GM19351 (cell line): ENCODE data around the gene REXO4.

ENCODE experiments used
- ATAC-seq: cut with Tn5 transposase; IDR thresholded peaks from one replicate; pipeline ENCODE4 v1.9.1; 2021; ENCODE audit warnings: mild to moderate bottlenecking, moderate library complexity; ENCODE audit not compliant: unreplicated experiment

Gene REXO4, protein sequence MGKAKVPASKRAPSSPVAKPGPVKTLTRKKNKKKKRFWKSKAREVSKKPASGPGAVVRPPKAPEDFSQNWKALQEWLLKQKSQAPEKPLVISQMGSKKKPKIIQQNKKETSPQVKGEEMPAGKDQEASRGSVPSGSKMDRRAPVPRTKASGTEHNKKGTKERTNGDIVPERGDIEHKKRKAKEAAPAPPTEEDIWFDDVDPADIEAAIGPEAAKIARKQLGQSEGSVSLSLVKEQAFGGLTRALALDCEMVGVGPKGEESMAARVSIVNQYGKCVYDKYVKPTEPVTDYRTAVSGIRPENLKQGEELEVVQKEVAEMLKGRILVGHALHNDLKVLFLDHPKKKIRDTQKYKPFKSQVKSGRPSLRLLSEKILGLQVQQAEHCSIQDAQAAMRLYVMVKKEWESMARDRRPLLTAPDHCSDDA

DNA sequence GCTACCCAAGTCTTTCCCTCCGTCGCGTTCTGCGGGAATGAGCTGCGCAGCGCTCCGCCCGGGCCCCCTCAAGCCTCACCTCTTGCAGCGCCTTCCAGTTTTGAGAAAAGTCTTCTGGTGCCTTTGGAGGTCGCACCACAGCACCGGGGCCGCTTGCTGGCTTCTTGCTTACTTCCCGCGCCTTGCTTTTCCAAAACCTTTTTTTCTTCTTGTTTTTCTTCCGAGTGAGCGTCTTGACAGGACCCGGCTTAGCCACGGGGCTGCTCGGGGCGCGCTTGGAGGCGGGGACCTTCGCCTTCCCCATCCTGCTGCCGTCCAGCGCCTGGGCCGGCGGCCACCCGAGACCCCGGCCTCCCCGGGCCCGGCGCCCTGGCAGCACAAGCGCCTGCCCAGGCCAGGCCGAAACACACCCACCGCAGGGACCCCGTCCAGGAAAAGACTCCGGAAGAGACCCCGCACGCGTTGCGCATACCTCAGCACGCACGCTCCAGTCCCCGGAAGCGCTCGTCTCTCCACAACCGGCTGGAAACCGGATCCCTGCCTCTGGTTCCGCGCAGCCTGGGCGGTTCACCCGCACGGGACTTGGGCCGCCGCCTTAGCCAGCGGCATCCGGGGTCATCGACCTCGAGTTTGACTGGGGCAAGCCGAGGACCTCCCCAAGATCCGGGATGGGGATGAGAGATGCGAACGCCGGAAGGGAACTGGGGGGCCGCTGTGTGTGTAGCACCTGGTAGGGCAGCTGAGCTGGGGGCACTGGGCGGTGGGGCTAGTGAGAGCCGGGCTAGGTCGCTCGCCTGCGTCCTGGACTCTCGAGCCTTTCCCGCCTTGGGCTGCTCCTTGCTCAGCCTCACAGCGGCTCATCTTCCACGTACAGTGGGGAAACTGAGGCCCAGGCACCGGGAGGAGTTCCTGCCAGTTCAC lies at the start of gene REXO4:
TSS of gene REXO4 (minus strand) at position 470 of the 921 bp plus-strand sequence. CDS start at position 304, 166 bp downstream.
- peak; percentile 57 for ATAC-seq

DNA sequence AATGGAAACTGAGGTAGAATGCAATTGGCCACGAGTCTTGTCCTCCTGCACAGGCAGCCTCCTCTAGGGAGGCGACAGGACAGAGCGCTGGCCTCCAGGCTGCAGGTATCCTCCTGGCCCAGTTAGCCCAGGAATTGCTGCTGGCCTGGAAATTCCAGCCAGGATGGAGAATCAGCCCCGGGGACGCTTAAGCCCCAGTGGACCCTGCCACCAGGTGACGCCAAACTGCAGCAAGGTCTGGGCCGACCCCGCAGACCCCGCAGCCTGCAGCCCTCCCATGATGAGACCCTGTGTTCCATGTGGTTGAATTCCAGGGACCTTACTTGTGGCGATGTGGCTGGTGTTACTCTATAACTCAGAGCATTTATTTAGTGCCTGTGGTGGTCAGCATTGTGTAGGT lies 49.3 kb upstream of the REXO4 start:
- no peak for ATAC-seq

DNA sequence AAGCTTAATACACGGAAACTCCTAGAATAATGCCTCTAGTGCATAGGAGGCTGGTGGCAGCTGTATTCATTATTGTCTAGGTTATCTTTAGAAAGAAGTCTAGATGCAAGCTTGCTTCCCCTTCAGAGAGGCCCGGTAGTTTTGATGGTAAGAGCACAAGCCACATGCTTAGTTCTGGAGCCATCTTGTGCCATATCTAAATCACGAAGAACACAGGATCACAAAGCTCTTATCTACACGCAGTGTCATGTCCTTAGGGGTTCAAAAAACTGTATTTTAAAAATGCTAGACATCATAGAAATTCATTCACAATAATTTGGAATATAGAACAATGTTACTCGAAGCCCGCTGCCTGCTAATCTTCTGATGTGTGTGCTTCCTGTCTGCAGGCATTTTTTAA lies 48.2 kb upstream of the REXO4 start:
- no peak for ATAC-seq

DNA sequence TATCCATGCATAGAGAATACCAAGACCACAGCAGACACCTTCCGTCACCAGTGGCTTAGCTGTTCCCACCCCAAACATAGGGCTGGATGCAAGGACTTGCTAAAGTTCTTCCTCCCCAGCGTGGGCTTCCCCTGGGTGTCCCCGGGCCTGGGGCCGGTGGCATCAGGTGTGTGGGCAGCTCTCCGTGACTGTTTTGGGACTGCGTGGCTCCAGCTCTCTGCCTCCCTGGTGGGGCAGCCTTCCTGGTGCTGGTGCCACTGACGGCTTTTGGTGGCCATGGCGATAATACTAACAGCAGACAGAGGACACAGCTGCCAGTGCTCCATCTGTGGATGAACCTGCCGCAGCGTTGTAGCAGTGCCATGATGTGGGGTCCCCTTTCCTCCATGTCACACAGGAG lies 46.8 kb upstream of the REXO4 start:
- ATAC-seq = no peak

DNA sequence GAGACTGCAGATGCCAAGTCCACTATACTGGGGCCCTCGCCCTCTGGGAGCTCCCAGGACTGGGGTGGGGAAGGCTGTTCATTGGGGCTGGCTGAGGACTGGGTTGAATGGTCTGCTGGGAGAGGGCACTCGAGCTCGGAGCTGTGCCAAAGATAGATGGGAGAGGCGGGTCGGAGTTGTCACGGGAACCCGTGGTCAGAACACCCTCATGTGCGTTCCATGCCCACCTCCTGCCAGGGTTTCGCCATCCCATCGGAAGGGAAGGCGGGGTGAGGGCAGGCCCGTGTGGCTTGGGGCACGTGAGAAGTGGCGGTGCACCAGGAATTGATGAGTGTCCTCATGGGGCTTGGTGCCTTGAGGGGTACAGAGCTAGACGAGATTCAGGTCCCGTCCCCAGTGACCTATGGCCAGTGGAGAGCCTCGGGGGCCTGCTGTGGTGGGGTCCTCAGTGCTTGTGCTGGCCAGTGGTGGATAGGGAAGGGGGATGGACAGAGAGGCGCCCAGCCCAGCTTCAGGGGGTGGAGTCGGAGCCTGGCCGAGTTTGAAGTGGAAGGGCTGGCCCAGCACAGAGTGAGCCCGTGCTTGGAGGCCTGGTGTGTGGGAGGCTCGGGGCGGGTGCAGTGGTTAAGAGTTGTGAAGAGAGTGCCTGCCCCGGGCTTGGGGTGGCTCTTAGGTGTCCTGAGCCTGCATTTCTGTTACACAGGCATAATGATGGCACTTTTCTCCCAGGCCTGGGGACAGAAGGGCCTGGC lies 46.2 kb upstream of the REXO4 start:
- no peak for ATAC-seq

DNA sequence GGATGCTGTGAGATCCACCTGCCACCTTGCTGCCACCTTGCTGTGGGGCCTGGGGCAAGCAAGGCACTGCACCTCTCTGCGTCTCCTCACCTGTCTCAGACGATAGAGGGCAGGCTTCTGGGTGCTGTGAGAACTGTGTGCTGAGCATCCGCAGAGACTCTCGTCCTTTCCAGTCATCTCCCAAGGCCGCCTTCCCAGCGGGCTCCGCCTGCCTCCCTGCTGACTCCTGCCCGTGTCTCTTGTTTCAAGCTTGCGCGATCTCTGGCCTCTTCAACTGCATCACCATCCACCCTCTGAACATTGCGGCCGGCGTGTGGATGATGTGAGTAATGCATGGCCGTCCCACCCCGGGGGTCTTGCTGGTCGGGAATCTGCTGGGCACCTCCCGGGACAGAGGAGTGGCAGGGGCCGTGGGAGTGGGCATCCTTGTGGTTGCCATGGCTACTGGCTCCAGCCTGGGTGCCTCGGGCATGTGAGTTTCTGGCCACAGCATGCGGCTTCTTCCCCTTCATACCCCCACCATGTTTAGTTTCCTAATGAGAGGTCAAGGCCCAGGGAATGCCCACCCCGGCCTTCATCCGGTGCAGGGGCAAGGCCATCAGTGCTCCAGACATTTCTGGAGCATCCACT lies 45.5 kb upstream of the REXO4 start:
- no peak for ATAC-seq

DNA sequence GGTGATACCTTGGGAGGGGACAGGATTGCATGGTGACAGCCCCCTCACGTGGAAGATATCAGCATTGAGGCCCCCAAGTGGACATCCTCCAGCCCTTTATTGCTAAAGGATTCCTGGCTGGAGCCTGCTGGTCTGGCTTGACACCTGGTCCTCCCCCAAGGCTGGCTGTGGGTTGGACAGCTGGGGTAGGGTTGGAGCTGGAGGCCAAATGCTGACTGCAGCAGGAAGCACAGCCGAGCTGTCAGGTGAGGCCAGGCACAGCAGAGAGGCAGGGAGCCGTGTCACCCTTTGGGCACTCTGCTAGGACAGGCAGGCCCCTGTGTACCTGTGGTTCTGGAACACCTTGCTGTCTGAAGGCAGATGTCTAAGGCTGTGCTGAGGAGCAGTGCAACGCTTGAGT lies 44.2 kb upstream of the REXO4 start:
- no peak for ATAC-seq

DNA sequence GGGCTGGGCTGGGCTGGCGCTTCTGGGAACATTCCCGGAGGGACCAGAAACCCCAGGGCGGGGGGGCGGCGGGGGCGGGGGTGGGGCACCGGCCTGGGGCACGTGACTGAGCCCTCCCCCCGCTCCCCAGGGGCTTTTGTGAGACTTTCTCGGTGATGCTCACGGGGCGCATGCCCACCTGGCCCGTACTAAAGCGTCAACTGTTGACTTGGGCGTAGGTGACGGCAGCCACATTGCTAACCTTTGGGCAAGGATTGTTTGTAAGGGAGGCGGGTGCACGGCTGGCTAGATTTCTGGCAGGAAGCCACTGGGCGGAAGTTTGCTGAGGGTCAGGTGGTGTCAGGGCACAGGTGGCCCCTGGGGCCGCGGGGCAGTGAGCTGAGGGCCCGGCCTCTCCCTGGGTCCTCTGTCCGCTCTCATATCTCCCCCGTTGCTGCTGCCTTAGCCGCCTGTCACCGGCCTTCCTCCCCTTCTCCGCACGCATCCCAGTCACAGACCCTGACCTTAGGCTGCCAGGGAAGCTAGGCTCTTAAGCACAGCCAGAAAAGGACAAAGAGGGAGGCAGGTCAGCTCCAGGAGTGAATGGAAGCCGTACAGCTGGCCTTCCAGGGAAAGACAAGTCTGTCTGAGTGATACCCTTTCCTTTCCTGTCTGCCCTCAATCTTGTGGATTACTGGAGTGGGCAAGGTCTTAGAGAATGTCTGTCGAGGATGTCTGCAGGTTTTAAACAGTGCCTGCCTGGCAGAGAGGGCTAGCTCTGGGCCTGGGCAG lies 42.8 kb upstream of the REXO4 start:
- no peak for ATAC-seq

DNA sequence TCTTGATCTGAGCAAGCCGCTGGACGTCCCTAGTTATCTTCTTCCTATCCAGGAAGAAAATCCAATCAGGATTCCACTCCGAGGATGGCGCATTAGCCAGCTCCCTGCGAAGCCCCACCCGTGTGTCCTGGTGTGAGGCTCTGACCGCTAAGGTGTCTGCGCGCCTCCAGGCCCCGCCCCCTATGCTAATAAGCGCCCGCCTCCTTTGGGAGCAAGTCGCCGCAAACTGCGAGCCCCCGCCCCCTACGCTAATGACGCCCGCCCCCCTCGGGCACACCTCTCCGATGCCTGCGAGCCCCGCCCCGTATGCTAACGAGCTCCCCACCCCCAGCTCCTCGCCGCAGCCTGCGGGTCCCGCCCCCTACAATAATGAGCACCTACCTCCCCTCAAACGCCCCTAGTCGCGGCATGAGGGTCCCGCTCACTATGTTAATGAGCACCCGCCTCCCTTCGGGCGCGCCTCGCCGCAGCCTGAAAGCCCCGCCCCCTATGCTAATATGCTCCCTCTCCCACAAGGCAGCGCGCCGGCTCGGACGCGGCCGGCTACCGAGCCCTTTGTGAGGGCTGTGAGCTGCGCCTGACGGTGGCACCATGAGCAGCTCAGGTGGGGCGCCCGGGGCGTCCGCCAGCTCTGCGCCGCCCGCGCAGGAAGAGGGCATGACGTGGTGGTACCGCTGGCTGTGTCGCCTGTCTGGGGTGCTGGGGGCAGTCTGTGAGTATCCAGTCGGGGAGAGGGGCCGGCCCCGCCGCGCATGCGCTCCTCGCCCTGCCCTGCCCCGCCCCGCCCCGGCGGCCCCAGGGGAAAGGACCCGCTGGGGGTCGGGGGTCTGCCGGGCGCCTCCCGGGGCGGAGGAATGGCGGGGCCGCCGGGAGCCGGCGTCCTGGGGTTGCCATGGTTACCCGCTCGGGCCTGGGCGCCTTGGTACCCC lies 41.9 kb upstream of the REXO4 start, which contains the start of gene CACFD1:
TSS of gene CACFD1 (plus strand) at position 503 of the 929 bp plus-strand sequence. CDS start at position 592, 89 bp downstream.
- ATAC-seq = peak; percentile 82

DNA sequence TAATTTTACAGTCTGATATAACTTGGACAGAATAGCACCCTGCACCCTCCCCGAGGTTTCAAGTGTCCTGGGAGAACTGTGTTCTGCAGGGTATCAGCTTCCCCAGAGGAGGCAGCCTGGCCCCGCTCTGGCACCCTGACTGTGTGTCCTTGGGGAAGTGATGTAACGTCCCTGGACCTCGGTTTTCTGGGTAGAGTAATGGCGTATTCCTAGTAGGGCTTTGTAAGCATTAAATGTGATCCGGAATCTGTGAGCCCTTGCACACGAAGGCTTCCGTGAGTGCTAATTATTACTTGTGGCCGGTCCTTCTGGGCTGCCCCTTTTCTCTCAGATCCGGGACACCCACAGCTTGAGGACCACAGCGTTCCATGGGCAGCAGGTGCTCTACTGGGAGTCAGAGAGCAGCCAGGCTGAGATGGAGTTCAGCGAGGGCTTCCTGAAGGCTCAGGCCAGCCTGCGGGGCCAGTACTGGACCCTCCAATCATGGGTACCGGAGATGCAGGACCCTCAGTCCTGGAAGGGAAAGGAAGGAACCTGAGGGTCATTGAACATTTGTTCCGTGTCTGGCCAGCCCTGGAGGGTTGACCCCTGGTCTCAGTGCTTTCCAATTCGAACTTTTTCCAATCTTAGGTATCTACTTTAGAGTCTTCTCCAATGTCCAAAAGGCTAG lies 41.0 kb upstream of the REXO4 start:
- ATAC-seq = no peak

DNA sequence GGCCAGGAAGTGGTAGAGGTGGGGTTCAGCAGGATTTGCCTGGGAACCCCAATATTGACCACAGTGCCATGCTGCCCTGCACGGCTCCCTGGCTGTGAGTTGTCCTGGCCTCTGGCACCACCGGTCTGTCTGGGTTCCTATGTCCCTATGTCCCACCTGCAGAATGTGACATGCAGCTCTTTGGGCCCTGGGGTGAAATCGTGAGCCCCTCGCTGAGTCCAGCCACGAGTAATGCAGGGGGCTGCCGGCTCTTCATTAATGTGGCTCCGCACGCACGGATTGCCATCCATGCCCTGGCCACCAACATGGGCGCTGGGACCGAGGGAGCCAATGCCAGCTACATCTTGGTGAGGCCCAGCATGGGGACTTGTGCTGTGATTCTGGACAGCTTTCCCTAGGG lies 39.9 kb upstream of the REXO4 start:
- ATAC-seq = no peak

DNA sequence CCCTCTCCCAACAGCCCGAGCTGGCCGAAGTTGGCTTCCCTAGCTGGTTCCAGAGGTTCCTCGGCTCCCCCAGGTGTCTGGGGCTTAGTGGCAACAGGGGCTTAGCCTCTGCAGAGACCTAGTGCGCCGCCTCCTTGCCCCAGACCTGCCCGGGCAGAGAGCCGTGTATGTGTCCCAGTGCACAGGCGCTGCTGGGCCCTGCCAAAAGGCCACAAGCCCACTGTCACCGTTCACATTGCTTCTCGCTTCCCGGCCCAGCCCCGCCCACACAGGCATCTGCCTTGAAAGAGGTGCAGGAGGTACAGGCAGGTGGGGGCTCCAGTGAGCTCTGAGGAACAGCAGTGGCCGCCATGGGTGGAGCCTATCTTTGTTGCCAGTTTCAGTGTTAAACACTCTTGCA lies 39.4 kb upstream of the REXO4 start:
- ATAC-seq = no peak

DNA sequence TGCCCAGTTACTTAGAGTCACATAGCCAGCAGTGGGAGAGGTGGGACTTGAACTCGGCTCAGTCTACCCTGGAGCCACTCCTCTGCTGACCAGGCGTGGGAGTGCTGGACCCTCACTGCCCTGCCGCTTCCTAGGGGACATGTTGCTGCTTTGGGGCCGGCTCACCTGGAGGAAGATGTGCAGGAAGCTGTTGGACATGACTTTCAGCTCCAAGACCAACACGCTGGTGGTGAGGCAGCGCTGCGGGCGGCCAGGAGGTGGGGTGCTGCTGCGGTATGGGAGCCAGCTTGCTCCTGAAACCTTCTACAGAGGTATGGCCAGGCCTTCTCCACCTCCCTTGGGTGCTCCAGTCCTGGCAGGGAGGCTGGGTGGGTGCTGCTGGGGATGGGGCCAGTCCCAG lies 38.6 kb upstream of the REXO4 start:
- no peak for ATAC-seq

DNA sequence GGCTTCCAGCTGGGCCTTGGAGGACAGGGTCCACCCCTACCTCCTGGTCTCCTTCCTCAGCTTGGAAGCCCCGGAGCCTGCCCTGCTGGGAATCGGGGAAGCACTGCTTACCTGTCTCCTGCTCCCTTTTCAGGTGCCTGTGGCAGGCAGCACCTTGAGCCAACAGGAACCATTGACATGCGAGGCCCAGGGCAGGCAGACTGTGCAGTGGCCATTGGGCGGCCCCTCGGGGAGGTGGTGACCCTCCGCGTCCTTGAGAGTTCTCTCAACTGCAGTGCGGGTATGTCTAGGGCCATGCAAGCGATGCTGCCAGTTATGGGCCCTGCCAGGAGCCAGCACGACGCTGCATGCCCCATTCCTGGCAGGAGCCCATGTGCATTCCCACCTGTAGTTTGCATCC lies 38.1 kb upstream of the REXO4 start:
- ATAC-seq = no peak

DNA sequence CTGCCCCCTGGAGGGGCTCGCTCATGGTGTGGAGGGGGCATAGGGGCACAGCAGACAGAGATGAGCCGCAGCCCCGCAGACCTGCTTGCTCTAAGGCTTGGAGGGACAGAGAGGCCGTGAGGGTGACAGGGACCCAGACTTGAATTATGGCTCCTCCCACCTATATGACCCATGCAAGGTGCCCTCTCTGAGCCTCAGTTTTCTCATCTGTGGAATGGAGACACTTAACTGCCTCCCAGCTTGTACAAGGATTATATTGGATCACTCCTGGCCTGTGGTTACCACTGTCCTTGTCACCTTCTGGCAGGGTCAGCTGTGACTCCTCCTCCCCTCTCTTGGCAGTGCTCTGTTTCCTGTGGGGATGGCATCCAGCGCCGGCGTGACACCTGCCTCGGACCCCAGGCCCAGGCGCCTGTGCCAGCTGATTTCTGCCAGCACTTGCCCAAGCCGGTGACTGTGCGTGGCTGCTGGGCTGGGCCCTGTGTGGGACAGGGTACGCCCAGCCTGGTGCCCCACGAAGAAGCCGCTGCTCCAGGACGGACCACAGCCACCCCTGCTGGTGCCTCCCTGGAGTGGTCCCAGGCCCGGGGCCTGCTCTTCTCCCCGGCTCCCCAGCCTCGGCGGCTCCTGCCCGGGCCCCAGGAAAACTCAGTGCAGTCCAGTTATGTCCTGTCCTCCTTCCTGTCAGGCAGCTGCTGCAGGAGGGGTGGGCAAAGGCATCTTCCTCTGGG lies 37.3 kb upstream of the REXO4 start:
- ATAC-seq = no peak

DNA sequence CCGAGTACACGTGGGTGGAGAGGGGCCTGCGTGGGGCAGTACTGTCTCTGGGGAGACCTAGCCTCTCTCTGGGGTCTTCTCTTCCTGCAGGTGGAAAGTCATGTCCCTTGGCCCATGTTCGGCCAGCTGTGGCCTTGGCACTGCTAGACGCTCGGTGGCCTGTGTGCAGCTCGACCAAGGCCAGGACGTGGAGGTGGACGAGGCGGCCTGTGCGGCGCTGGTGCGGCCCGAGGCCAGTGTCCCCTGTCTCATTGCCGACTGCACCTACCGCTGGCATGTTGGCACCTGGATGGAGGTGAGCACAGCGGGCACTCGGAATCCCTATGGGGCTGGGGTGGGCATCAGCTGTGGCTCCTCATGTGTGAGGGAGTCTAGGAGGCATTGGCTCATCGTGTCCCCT lies 36.5 kb upstream of the REXO4 start:
- no peak for ATAC-seq

DNA sequence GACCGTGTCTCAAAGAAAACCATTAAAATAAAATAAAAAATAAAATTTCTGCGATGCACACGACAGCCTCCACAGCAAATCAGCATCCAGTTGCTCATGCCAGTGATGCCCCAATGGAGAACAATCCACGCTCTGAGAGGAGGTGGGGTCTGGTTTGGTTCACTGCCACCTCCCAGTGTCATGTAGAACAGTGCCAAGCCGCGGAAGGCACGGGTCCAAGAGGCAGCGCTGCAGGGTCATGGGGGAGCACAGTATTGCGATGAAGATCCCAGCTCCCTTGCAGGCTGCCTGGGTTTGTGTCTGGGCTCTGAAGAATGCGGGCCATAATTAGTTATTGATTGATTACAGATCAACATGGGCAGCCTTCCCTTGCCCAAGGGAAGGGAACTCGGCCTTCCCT lies 35.8 kb upstream of the REXO4 start:
- no peak for ATAC-seq

DNA sequence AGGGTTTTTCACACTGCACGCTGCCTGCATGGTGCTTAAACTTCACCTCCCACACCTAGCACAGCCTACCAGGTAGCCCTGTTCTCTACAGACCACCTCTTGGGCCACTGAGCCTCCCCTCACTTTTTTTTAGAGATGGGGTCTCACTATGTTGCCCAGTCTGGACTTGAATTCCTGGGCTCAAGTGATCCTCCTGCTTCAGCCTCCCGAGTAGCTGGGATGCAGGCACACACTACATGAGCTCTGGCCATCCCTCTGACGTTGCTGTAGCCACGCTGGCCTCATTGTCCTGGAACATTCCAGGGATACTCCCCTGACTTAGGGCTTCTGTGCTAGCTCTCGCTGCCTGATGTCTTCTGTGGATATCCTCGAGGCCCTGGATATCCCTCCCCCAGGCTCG lies 34.8 kb upstream of the REXO4 start:
- ATAC-seq = no peak
